ENCODE results near the gene RAI14.
A peak's percentile ranks its signal among the peaks of the same experiment; 100 is the strongest.
"Not testable (repeated sequence)": the region's sequence is repeated elsewhere in the genome, so short reads cannot be mapped to it uniquely, and the experiment has no call there.

The RAI14 gene

DNA sequence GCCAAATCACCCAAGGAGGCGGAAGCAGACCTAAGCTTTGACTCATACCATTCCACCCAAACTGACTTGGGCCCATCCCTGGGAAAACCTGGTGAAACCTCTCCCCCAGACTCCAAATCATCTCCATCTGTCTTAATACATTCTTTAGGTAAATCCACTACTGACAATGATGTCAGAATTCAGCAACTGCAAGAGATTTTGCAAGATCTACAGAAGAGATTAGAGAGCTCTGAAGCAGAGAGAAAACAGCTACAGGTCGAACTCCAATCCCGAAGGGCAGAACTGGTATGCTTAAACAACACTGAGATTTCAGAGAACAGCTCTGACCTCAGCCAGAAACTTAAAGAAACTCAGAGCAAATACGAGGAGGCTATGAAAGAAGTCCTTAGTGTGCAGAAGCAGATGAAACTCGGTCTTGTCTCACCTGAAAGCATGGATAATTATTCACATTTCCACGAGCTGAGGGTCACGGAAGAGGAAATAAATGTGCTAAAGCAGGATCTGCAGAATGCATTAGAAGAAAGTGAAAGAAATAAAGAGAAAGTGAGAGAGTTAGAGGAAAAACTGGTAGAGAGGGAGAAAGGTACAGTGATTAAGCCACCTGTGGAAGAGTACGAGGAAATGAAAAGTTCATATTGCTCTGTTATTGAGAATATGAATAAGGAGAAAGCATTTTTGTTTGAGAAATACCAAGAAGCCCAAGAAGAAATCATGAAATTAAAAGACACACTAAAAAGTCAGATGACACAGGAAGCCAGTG is 167.0 kb downstream of the RAI14 start:
- no peak for DNase-seq (ENCODE audit: low spot score)

DNA sequence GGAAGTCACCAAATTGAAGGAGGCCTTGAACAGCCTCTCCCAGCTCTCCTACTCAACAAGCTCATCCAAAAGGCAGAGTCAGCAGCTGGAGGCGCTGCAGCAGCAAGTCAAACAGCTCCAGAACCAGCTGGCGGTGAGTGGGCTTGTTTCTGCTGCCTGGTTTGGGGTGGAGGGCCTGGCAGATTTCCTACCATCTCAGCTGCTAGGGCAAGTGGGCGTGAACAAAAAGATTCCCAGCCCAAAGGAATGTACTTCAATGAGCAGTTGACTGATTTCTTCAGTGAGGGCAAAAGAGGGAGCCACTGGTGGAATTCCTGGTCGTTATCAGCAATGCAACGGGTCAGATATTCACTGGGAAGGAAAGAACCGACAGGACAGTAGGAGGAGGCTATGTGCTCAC is 170.2 kb downstream of the RAI14 start:
- no peak for DNase-seq (ENCODE audit: low spot score)

DNA sequence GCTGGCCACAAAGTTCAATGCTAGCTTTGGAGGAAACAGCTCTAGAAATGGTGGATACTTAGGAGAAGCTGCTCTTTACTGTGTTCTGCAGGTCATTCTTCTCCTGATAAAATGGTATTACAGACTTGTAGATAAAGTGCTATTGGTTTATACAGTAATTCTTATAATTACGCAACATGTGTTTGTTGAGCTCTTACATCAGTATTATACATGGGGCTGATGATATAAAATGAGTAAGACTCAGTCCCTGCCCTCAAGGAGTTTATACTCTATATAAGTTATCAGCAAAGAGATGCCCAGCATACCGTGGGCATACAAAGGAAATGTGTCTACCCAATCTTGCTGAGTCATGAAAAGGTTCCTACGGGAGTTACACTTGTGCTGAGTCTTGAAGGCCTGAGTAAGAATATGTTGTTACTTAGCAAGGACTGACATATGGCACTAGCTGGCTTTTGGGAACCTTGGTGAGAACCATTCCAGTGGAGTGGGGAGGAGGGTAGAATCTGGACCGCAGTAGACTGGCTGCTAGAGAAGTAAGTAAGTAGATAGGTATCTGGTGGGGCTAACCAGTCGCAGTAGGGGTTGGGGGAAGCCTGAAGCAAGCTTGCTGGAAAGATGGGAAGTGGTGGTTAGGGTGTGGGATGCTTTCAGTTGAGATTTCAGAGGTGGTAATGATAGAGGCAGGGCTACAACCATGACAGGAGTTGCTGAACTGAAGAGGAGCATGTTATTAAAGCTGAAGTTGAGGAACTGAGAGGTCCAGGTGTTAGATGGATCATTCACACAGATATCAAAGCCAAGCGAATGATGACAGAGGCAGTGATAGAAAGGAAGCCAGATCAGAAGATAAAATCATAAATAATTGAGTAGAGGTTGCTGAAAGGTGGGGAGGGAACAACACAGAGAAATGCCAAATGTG is 171.7 kb downstream of the RAI14 start:
- no peak for DNase-seq (ENCODE audit: low spot score)

DNA sequence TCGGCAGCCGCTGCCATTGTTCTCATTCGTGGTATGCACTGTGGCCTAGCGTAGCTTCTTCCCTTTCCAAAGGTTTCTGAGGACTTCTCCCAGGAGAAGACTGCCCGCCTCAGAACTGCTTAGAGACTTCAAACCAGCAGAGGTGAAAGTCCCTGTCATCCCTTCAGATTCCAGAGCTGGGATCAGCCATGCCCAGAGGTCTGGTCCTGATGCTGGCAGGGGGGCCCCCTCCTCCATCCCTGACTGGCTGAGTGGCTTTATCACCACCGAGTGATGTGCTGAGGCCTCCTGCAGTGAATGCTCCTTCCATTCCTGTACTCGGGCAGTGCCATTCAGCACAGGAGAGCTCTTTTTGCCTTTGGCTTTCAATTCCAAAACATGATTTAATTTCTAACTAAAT is 174.7 kb downstream of the RAI14 start:
- DNase-seq (ENCODE audit: low spot score): not testable (repeated sequence)

DNA sequence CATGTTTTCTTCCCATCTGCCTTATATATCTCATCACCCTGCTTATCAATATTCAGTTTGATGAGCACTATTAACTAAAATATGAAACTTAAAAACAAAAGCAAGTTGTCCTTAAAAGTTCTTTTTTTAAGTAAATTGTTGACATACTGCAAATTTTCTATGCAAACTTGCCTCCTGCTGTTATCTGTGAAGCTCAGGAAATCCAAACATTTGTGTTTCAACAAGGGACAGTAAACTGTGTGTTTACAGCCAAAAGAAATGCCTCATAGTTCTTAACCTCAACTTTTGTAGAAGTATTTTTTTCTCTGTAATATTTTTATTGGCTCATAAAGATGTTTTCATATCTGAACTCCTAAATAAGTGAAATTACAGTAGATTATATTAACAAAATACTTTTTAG is 175.2 kb downstream of the RAI14 start:
- DNase-seq (ENCODE audit: low spot score): no peak

DNA sequence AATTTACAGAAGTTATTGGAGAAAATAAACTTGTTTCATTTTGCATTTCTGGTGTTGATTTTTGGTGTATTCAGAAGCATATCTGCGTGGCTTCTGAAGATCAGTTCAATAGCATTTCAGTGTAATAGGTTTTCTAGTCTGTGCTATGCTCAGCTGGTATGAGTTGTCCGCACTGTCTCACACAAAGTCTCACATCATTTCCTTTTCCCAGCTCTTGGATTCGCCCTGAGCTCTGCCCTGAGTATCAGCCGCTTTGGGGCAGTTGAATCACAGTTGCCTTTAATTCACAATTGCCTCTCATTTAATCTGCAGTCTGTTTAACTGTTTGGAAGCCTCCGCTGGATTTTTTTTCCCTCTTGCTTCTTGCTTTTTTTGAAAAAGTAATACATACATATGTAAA is 176.4 kb downstream of the RAI14 start:
- no peak for DNase-seq (ENCODE audit: low spot score)

DNA sequence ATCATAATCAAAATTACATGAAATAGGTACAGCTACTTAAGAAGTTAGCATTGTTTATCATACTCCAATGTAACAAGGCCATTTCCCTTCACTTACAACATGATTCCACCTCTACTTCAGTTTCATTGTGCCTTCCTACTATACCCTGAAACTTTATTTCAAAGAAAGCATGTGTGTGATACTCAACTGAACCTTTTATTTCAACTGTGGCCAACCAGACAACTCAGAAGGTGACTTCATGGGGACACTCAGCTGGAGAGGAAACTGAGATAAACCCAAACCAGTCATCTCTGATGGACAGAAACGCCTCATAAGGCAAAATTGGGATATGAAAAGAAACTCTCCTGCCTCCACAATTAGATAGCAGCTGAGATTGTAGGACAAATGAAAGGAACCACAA is 177.0 kb downstream of the RAI14 start:
- no peak for DNase-seq (ENCODE audit: low spot score)

DNA sequence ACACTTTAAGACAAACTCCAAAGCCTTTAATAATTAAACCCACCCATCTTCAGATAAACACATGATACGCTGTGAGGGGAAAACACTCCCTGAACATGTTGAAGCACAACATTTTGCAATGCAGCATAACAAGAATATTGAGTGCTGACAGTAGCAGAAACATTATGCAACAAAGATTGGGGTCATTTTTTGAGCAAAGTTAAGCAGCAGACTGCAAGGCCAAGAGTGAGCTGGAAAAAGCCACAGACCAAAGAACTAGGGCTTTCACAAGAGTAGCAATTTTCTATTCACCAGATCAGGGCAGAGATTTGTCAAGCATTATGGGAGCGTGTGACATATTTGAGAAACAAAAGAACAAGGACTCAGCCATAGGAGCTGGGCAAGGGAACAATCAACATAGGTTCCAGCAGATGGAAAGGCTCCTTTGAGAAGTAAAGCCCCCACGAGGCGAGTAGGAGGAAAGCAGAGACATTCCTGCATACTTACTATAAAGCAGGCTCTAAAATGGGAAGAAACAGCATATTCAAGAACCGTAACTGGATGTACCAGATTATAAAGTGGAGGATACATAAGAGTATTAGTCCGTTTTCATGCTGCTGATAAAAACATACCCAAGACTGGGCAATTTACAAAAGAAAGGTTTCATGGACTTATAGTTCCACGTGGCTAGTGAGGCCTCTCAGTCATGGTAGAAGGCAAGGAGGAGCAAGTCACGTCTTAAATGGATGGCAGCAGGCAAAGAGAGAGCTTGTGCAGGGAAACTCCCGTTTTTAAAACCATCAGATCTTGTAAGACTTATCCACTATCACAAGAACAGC is 178.1 kb downstream of the RAI14 start:
- no peak for DNase-seq (ENCODE audit: low spot score)

DNA sequence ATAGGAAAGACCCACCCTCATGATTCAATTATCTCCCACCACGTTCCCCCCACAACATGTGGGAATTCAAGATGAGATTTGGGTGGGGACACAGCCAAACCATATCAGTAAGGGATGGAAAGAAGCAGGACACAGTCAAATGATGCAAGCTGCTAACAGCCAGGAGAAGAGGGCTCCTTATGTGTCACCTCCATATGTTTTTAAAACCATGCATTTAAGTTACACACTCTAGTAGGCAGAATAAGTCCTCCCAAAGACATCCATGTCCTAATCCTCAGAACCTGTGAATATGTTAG is 178.6 kb downstream of the RAI14 start:
- DNase-seq (ENCODE audit: low spot score): no peak

DNA sequence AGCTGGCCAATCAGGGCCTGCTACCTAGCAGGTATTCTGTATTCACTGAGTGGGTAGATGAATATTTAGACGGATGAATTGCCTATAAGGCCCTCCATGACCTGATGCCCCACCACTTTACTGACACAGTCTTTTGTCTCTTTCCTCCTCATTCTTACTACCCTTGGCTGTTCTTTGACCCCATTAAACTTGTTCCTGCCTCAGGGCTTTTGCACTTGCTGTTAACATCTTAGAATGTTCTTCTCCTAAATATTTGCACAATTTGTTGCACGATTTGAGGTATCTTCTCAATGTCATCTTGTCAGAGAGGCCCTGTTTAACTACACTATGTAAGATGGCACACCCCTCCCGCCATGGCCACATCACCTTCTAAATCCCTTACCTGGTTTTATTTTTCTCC is 179.5 kb downstream of the RAI14 start:
- DNase-seq (ENCODE audit: low spot score): no peak

DNA sequence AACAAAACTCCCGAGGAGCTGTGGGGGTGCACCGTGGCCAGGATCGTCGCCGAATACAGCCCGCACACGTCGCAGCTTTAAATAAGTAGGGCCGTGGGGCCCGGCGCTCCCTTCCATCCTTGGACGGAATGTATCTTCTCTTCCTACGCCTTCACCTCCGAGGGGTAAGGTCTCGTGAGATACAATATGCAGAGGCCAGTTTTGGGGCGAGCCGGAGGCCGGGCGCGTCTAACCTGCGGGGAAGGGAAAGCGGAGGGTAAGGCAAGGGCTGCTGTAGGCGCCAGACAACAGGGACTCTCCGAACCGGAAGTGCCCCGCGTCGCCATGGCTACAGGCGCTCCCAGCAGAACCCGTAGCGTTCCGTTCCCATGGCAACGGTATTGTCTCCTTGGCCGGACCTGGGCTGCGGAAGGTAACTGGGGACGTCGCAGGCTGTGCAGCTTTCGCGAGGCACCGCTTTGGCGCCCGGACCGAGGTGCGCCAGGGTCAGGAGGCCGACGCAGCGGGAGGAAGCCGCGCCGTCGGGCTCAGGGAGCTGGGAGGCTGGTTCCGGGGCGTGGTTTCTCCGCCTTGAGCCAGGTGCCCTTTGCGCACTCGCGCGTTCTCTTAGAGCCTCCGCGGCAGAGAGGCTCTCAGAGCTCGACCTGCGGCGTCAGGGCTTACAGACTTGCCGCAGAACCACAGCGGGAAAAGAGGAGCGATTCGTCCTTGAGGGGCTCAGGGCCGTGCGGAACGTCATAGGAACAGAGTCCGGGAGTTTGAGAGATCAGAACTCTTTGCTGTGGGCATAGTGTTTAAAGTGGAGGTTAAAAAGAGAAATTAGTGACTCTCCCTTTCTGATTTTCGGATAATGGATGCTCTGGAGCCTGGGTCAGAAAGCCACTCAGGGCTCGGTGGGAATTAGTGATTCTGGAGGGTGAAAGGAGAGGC is 182.9 kb downstream of the RAI14 start, which contains the start of gene TTC23L:
Gene TTC23L, plus strand, starts transcription at position 380 of the 930 bp plus-strand sequence. CDS start 1,508 bp downstream, outside the sequence.
- DNase-seq (ENCODE audit: low spot score): peak; percentile 90

DNA sequence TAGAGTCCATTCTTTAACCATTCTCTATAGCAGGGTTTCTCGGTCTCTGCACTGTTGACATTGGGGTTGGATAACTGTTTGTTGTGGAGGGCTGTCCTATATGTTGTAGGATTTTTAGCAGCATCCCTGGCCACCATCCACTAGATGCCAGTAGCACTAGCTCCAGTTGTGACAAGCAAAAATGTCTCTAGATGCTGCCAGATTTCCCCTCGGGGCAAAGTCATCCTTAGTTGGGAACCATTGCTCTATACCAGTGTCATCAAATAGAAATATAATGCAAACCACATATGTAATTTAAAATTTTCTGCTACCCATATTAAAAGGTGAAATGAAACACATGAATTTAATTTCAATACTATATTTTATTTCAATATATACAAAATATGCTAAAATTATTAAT is 185.7 kb downstream of the RAI14 start:
- DNase-seq (ENCODE audit: low spot score): no peak

DNA sequence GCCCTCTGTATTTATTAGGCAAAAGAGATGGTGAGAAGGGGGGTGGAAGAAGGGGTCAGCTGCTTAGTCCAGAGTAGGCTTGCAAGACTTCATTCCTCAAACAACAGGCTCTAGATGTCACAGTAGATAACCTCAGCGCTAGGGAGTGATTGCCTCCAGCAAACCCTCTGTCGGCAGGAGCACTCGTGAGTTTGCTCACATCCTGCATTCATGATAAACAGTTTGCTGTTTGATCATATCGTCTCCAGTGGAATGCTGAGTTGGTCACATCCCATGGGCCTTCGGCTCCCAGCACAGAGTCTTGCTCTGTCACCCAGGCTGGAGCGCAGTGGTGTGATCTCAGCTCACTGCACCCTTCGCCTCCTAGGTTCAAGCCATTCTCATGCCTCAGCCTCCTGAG is 186.4 kb downstream of the RAI14 start:
- no peak for DNase-seq (ENCODE audit: low spot score)

DNA sequence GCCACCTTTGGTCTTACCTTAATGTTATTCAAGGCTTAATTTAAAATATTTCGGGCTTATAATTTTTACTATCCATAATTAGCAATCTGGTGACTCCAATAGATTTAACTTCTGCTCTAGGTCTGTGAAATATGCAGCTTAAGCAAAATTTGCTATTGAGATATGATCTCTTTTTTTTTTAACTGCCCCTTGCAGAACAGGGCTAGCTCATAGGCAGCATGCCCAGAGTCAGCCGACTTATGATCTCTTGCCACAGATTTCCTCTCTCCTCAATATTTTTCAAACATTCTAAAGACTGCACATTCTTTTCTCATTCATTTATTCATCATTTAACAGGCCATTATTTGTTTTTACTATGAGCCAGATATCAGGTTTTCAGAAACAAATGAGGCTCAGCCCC is 187.4 kb downstream of the RAI14 start:
- DNase-seq (ENCODE audit: low spot score): no peak

DNA sequence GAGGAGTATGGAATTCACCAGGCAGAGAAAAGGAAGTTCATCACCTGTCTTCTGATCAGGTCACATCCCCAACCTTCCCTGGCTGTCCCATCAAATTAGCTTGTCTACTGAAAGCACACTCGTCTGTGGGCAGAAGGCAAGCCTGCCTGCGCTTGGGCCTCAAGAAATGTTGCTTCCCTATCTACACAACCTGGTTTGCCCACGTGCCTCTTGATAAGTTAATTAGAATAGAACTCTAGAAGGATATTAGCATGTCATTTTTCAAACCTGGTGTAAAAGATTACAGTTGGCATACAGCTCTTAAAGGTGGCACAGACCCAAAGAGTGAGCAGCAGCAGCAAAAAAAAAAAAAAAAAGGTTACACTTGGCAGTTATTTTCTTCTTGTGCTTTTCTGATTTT is 188.0 kb downstream of the RAI14 start:
- no peak for DNase-seq (ENCODE audit: low spot score)

DNA sequence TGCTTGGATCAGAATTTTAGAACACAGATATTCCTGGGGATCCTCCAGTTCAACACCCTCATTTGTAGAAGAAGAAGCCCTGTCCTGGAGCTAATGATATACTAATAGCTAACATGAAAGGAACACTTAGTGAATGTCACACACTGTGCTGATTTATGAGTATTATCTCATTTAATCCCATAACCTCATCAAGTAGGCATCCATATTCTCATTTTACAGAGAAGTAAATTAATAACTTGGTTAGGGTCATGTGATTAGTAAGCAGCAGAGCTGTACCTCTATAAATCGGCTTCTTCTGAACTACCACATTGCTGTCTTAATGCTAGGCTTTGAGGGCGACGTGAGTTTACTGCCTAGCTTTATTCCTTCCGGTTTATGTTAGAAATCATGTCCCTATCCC is 188.9 kb downstream of the RAI14 start:
- DNase-seq (ENCODE audit: low spot score): no peak

DNA sequence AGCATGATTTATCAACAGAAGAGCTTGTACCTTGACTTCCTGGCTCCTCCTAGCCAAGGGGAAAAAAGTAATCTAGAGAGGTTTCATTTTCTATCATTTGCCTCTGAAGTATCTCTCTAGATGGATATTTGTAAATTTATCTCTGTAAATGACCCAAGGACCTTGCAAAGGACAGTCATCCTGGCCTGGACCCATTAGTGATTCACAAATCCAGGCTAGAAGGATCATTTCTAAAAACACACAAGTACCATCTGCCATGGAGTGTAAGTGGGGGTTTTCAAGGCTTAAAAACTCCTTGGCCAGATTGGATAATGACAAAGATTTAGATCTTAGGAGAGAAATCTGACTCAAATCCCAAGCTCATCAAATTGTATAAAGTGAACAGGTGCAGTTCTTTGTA is 190.9 kb downstream of the RAI14 start:
- no peak for DNase-seq (ENCODE audit: low spot score)

DNA sequence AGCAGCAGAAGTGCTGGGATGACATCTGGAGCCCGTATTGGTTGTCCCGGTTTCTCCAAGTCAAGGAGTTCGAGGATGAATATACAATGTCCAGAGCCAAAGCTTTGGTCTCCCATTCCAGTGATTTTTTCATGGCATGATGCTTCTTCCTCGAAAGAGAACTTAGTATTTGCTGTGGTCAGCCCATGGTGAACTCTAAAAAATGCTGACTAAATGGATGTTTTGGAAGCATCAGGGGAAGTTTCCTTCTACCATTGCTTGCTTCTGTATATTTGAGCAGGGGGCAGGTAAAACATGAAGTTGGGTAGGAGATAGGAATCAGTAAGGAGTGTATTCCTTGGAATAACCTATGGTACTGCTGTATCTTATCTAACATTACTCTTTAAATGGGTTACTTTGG is 191.4 kb downstream of the RAI14 start:
- DNase-seq (ENCODE audit: low spot score): no peak

DNA sequence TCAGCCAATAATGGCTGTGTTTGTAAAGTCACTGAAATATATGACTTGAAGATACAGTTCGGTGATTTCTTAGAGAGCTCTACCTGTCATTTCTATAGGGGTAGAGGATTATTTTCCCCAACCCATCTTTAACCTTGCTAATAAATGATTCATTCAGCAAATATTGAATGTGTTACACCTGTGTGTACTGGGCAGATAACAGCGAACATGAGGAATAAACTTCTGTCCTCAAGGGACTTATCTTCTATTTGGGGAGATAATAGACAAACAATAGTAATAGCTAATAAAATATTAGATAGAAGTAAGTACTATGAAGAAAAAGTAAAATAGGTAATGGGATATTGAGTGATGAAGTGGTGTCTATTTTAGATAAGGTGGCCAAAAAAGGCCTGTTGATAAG is 192.1 kb downstream of the RAI14 start:
- DNase-seq (ENCODE audit: low spot score): no peak

DNA sequence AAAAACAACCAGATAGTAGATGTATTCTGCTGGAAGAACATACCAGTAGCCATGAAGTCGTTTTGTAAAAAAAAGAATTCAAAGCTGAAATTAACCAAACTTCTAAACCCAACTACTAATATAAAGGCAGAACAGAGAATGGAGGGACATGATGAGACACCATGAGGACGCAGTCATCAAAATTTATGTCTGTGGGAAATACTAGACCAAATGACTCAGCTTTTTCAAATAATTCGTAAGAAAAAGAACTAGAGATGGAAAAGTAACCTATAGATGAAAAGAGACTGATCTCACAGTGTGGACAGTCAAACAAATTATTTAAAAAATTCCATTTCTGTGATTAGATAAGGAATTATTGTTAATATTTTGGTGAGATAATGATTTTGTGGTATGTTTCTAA is 193.1 kb downstream of the RAI14 start:
- DNase-seq (ENCODE audit: low spot score): no peak

DNA sequence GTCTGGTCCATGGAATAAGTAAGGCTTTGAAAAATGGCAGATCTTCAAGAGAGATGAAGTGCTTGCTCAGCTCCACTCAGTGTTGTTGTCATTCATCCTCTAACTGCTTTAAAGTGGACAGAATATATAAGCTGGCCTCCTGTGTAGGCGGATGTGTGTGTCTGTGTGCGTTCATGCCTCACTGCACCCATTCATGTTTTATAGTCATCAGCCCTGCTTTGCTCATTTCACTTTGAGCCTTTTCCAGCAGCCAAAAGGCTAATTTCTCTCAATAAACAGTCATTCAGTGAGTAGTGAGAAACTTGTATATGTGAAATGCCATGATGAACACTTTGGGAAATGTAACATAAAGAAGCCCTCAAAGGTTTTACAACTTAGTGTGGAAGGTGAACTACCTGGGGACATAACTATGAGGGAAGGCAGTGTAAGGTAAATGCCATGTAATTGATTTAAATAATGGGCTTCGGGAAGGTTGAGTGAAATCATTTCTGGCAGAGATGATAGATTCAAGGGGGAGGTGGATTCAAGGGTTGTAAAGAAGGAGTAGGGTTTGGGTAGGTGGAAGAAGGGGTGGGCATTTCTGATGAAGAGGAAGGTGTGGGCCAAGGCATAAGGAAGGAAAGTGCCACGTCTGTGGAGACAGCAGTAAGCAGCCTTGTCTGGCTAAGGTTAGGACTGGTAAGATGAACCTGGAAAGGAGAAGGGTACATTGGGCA is 198.5 kb downstream of the RAI14 start:
- DNase-seq (ENCODE audit: low spot score): no peak
